ENCODE results near the gene VEPH1.

VEPH1 gene

GRCh38 chr3:157285141-157285540, 218.1 kb downstream of the VEPH1 start:
- Histone ChIP-seq H3K27ac (ENCODE audit: poor library complexity, severe bottlenecking) (no peak overlapping the region), H3K36me3 (ENCODE audit: low read depth) (no peaks in the 10 kb centered on the region), H3K4me3 (ENCODE audit: severe bottlenecking) (no peak overlapping the region), H3K9me3 (ENCODE audit: severe bottlenecking) (no peaks in the 10 kb centered on the region), H3K27me3 (ENCODE audit: insufficient read depth, poor library complexity, severe bottlenecking) (no peaks in the 10 kb centered on the region), H3K4me1 (ENCODE audit: insufficient read depth, poor library complexity, severe bottlenecking) (peaks cover 19% of the 10 kb centered on the region)
- no peak for DNase-seq (ENCODE audit: low spot score)
- no peak for ATAC-seq (ENCODE audit: low read depth)
- TF ChIP-seq CTCF (IDR thresholded peaks at IDR 0.05; ENCODE audit: poor library complexity, severe bottlenecking) = no peak

- Histone ChIP-seq H3K27ac (ENCODE audit: poor library complexity, severe bottlenecking) (no peak overlapping the region), H3K4me1 (ENCODE audit: insufficient read depth, poor library complexity, severe bottlenecking) (peaks cover 19% of the 10 kb centered on the region), H3K9me3 (ENCODE audit: severe bottlenecking) (no peaks in the 10 kb centered on the region), H3K4me3 (ENCODE audit: severe bottlenecking) (no peak overlapping the region), H3K36me3 (ENCODE audit: low read depth) (no peaks in the 10 kb centered on the region), H3K27me3 (ENCODE audit: insufficient read depth, poor library complexity, severe bottlenecking) (no peaks in the 10 kb centered on the region)
- no peak for ATAC-seq (ENCODE audit: low read depth)
- TF ChIP-seq CTCF (IDR thresholded peaks at IDR 0.05; ENCODE audit: poor library complexity, severe bottlenecking) = no peak
- DNase-seq (ENCODE audit: low spot score) = no peak
These were observed 218.5 kb downstream of the VEPH1 start for GRCh38 chr3:157284688-157285087.

GRCh38 chr3:157282261-157283191, 220.7 kb downstream of the VEPH1 start:
- Histone ChIP-seq H3K27me3 (ENCODE audit: insufficient read depth, poor library complexity, severe bottlenecking) (no peaks in the 10 kb centered on the region), H3K4me3 (ENCODE audit: severe bottlenecking) (no peak overlapping the region), H3K27ac (ENCODE audit: poor library complexity, severe bottlenecking) (peak overlapping the region; percentile 73), H3K9me3 (ENCODE audit: severe bottlenecking) (no peaks in the 10 kb centered on the region), H3K36me3 (ENCODE audit: low read depth) (no peaks in the 10 kb centered on the region), H3K4me1 (ENCODE audit: insufficient read depth, poor library complexity, severe bottlenecking) (peaks cover 19% of the 10 kb centered on the region)
- DNase-seq (ENCODE audit: low spot score) (no peak), ATAC-seq (ENCODE audit: low read depth) (peak; percentile 86)
- TF ChIP-seq CTCF (IDR thresholded peaks at IDR 0.05; ENCODE audit: poor library complexity, severe bottlenecking) = no peak

GRCh38 chr3:157280786-157281185, 222.4 kb downstream of the VEPH1 start:
- Histone ChIP-seq H3K9me3 (ENCODE audit: severe bottlenecking) (no peaks in the 10 kb centered on the region), H3K36me3 (ENCODE audit: low read depth) (no peaks in the 10 kb centered on the region), H3K27me3 (ENCODE audit: insufficient read depth, poor library complexity, severe bottlenecking) (no peaks in the 10 kb centered on the region), H3K4me1 (ENCODE audit: insufficient read depth, poor library complexity, severe bottlenecking) (peaks cover 19% of the 10 kb centered on the region), H3K4me3 (ENCODE audit: severe bottlenecking) (no peak overlapping the region), H3K27ac (ENCODE audit: poor library complexity, severe bottlenecking) (no peak overlapping the region)
- ATAC-seq (ENCODE audit: low read depth) = no peak
- TF ChIP-seq CTCF (IDR thresholded peaks at IDR 0.05; ENCODE audit: poor library complexity, severe bottlenecking) = no peak
- no peak for DNase-seq (ENCODE audit: low spot score)

- Histone ChIP-seq H3K4me1 (ENCODE audit: insufficient read depth, poor library complexity, severe bottlenecking) (peaks cover 19% of the 10 kb centered on the region), H3K27ac (ENCODE audit: poor library complexity, severe bottlenecking) (no peak overlapping the region), H3K4me3 (ENCODE audit: severe bottlenecking) (no peak overlapping the region), H3K9me3 (ENCODE audit: severe bottlenecking) (no peaks in the 10 kb centered on the region), H3K36me3 (ENCODE audit: low read depth) (no peaks in the 10 kb centered on the region), H3K27me3 (ENCODE audit: insufficient read depth, poor library complexity, severe bottlenecking) (no peaks in the 10 kb centered on the region)
- no peak for TF ChIP-seq CTCF (IDR thresholded peaks at IDR 0.05; ENCODE audit: poor library complexity, severe bottlenecking)
- ATAC-seq (ENCODE audit: low read depth) = no peak
- DNase-seq (ENCODE audit: low spot score) = no peak
These were observed 222.9 kb downstream of the VEPH1 start for GRCh38 chr3:157280354-157280753.

All from RWPE2 (cell line).